COLO829 (cell line): Measurements from ENCODE around the gene SIAE.

Experiments
- DNase-seq: peaks from one replicate; pipeline ENCODE4 v3.0.0; 2012; ENCODE audit warnings: low spot score

SIAE gene

DNA sequence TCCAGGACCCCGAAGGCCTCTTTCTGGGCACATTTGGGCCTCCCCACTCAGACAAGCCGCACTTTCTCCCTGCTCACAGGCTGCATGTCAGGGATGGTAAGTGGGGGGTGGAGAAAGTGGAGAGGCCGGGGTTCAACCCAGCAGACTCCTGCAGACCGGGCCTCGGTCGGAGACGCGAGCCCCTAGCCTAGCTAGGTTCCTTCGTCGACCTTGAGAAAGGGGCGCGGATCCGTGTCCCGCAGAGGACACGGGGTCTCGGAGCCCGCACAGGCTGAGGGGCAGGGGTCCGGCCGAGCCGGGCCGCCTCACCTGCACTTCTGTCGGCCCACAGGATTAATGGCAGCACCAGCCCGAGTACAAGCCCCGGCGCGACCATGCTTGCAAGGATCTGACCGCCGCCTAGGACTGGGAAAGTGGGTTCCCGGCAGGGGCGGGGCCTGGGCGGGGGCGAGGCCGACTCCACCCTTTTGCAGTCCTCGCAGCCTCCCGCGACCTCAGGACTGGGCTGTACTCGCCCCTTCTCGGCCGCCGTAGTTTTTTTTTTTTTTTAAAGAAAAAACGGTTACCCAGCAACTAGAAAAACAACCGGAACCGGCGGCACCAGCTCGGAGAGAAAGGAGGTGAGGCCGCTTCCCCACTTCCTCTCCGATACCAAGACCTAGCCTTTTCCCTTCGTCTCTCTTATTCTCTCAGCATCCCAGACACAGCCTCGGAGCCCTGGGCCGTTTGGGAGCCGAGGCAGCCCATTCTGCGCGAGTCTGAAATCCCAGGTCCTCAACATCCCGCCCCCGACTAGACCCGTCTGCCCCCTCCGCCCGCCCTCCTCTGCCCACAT lies at the start of gene SIAE, which contains the start of gene SPA17:
Gene SIAE (minus strand): TSS at position 407 of the 835 bp plus-strand sequence. CDS start 31 bp downstream, at position 376.
Gene SPA17 (plus strand): TSS at position 572 of the 835 bp plus-strand sequence. CDS start 1,361 bp downstream, outside the sequence.
- peak; percentile 95 for DNase-seq

DNA sequence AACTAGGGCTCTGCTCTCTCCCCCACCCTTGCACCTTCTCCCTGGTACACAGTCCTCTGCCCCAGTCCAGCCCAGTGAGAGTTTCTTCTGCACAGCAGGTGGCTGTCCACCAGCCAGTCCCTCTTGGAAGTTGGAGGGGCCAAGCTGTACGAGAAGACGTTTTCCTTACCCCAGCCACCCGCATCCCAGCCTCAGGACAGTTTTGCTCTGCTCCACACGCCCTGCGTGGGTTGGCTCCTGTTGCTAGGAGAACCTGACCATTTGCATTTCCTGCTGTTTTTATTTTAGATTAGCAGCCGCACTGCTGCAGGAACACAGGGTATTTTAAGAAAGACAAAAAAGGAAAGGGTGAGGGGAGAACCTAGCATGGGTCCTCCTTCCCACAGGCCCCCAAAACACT lies 48.6 kb upstream of the SIAE start:
- DNase-seq: no peak

DNA sequence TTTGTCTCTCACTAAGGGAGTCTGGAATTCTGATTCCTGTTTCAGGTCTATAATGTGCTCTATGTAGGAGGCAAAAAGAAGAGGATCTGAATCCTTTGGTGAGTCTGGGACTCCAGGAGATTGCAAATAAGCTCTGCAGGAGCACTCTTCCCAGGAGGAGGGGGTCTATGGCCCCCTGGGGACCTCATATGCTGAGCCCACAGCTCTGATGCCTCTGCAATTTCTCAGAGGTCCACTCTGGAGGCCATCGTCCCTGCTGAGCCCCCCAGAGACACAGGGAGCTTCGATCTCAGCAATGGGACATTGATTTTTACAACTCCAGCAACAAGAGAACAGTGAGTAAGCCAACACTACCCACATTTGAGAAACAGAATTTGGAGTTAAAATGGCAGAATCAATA lies 46.0 kb upstream of the SIAE start:
- DNase-seq: no peak

DNA sequence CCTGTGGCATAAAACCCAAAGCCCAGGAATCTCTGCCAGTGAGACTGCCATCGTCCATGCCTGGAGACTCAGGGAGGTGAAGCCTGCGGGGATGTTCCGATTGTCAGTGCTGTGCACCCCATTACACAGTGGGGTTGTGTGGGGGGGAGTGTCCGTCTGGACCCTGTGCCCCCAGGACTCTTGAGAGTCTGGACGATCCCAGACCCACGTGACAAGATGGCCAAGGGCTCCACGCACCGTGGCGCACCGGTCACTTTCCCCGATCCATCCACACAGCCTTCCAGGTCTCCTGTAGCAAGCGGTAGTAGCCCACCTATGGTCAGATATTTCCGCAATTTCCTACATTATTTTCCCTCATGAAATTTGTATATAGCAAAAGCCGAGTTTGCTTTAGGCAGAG lies 45.3 kb upstream of the SIAE start:
- no peak for DNase-seq

- DNase-seq: no peak
These were observed 44.5 kb upstream of the SIAE start for GRCh38 chr11:124717786-124718651.

GRCh38 chr11:124717421-124717785 lies 43.9 kb upstream of the SIAE start:
- no peak for DNase-seq

- no peak for DNase-seq
These were observed 43.1 kb upstream of the SIAE start for GRCh38 chr11:124716591-124716990.

DNA sequence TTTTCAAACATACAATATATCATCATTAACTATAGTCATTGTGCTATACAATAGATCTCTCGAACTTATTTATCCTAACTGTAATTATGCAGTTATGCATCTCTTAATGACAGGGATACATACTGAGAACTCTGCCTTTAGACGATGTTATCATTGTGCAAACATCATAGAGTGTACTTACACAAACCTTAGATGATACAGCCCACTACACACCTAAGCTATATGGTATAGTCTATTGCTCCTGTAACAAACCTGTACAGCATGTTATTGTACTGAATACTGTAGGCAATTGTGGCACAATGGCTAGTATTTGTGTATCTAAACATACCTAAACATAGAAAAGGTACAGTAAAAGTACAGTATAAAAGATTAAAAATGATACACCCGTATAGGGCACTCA lies 38.9 kb upstream of the SIAE start:
- no peak for DNase-seq

DNA sequence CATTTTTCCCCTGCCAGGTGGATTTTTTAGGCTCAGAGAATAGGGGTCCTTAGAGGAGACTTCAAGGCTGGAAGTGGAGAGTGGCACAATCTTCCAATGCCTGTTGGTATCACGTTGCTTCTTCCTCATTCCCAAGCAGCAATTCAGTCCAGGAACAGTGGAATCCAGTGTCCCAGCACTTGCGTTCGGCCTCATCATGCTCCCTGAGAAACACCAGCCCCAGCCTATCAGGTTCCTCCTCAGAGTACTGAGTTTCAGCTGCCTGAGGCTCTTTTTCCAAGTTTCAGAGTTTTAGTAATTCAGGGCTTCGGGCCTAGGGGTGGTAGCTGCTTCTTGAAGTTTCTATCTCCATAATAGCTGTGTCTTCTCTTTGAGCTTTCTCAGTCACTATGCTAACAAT lies 34.3 kb upstream of the SIAE start:
- DNase-seq: no peak

DNA sequence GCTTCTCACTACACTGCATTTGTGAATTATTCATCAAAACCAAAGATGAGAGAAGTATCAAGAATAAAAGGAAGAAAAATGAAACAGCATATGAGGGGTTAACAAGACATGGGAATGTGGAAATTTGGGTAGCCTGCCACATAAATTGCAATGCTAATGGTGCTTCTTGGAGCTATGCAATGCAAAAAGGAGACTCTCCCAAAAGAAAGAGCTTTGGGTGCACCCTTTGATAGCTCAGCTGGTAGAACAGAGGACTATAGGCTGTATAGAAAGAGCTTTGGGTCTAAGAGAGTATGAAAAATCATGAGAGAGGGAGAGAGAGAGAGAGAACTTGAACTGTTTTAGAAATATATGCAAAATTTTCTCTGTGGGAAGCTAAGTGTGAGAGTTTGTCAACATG lies 26.5 kb upstream of the SIAE start:
- DNase-seq: no peak

GRCh38 chr11:124699547-124699946 lies 26.0 kb upstream of the SIAE start:
- DNase-seq: no peak

DNA sequence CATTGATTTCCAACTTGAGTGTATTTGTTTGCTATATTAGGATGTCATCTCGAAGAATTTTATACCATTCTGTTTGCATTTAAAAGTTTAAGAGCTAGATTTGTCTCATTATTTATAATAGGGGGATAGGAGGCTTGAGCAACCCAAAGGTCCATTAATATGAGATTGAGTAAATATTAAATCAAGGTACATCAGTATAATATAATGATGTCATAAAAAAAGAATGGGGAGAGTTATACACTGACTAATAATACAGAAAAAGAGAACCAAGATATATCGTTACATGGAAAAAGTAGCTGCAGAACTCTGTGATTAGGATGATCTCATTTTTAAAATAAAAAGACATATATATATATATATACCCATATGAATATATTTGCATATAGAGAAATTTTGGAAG lies 19.6 kb upstream of the SIAE start:
- no peak for DNase-seq

- DNase-seq: no peak
These were observed 8.9 kb upstream of the SIAE start for GRCh38 chr11:124682443-124682842.

GRCh38 chr11:124681421-124681820 lies 7.9 kb upstream of the SIAE start:
- DNase-seq: no peak

GRCh38 chr11:124678416-124678815 lies 4.9 kb upstream of the SIAE start:
- no peak for DNase-seq

- DNase-seq: peak; percentile 60
These were observed 2.8 kb upstream of the SIAE start for GRCh38 chr11:124676386-124676785.

DNA sequence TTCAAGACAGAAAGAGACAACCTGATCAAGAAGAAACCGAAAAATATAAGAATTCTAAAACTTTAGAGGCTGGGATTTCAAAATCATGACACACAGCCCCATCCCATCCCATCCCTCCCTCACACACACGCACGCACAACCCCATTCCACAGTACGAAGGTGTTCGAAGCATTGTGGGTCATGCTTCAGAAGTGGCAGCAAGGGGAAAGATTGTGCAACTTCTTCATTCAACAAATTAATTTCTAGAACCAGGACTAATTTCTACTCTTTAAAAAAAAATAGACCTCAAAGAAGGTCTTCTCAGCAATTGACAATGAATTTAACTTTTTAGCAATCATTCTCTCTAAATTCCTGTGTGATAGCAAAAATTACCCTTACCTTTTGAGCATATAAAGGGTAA lies 1.0 kb upstream of the SIAE start:
- DNase-seq: no peak

- no peak for DNase-seq
These were observed 604 bp upstream of the SIAE start for GRCh38 chr11:124674168-124674517.

DNA sequence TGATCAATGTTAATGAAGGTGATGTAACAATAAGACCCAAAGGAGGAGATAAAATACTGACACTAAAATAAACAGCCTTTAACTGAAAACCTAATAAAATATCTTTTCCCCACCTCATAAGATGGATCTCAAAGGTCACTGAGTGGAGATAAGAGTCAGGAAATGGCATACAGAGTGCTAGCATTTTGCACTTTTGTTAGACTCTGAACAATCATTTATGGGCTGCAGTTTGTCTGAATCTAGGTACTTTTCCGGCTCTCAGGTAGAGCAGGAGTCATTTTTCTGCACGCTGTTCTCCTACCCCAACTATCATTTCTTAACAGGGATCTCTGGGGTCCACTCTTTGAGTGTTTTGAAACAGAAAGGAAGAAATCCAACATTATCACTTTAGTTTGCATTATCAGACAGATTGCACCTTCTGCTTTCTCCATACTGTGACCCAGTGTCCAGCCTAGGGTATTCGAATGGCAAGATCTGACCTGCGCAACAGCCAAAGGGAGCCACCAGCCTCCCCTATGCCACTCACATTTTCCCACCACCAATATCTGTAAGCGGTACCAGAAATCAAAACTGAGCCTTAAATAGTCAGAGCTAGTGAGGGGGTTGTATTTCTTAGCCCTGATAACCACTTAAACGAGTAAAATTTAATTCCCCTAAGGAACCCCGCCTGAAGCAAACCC lies 863 bp downstream of the SIAE start:
- no peak for DNase-seq

DNA sequence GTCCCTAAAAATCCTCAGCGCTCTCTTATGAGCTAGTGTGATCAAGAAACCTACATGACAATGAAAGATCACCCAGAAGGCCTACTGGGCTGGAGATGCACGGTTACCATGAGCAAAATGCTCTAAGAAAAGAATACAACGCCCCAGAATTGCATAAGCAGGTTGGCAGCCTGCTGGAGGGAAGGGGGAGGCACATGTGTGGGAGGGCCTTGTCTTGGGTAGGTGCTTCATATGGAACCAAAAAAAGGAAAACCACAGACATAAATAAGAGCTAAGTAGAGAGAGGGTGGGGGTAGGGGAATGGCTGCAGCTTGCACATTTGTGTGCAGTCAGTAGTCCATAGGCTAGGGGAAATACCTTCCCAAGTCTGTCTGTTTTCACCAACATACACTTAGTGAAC lies 2.8 kb downstream of the SIAE start:
- no peak for DNase-seq

DNA sequence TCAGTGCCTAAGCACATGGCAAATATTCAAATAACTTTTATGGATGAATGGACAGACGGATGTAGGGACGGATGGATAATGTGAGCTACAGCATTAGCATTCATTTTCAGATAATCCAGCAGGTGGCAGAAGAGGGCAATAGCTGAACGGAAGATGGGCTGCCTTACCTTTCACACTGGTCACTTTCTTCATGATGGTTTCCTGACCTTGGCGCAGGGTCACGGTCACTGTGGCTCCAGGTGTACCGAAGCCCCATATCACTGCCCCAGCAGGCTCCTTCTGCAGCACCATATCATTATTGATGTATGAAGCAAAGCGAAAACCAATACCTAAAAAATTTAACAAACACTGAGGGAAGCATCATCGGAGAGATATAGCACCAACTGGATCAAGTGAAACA lies 4.3 kb downstream of the SIAE start:
- DNase-seq: peak; percentile 75

- no peak for DNase-seq
These were observed 5.9 kb downstream of the SIAE start for GRCh38 chr11:124667601-124668000.

GRCh38 chr11:124663861-124664260 lies 9.7 kb downstream of the SIAE start:
- DNase-seq: no peak
